Suppressor macrophage (primary cell): Measurements from ENCODE around the gene CLMN.
"Not testable (repeated sequence)": the region's sequence is repeated elsewhere in the genome, so short reads cannot be mapped to it uniquely, and the experiment has no call there.

ENCODE experiments used
- DNase-seq, 4 experiments: peaks; one replicate each; pipeline ENCODE4 v3.0.0-alpha.2; 2020 to 2022

The CLMN gene

DNA sequence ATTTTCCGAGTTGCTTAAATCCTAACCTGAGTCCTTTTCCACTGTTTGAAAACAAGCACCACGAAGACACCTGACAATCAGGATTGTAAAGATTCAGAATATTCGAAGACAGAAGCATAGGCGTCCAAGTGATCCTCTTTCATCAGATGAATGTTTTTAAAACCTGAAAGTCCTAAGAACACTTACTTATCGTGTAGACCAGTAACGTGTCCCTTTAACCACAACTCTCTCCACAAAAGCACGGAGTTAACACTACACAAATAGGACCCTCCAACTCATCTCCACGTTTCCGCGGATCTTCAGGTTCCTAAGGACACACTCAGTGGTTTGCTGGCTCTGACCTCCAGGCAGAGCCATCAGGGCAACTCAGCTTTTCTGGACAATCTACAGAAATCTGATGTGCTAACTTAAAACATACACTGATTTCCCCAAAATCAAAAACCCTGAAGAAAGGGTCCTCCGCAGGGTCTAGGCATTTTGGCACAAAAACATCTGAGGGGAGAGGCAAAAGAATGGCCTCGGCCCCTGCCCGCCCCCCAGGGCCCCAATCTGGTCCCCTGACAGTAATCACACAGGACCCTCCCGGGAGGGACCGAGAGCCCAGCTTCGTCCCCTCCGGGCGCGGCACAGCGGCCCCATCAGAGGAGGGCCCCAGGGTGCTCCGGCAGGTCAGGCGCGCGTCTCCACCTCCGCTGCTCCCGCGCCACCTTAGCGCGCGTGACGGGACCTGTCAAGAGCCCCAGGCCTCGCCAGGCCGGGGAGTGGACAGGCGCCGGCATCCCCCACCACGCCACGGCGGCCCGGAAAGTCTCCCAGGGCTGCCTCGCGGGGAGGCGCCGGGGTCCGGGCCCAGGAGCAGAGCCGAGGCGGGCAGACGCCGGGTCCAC is 163.3 kb downstream of the CLMN start:
- DNase-seq: peak in 3 of 4 experiments; percentile 22 to 47 (median 39)

DNA sequence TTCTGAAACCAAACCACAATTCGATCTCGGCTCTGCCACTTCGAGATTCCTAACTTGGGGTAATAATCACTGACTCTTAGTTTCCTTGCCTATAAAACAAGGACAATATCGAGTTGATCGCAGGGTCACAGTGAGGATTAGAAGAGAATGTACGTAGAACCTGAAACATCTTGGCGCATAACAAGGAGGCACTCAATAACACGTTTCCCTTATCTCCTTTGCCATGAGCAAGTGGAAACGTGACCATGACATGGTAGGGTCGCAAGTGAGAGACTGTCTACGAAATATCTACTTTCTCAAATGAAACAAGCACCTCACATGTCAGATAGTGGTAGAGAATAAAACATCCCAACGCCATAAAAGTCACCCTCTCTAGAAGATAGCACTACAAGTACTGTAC is 164.7 kb downstream of the CLMN start:
- no peak for DNase-seq

DNA sequence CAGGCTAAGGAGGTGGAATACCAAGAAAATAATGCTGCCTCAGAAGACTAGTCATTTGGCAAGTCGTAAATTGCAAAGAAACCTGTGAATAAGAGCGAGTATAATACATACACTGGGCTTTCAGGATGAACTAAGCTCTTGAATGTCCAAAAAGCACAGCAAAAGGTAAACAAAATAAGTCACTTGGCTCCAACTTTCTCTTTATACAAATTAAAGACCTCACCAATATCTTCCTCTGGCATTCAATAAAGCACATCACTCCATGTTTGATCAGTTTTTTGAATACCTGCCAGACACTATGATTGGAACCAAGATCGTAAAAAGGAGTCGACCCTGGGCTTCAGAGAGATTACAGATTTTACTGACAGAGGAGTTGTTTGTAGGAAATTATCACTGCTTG is 165.8 kb downstream of the CLMN start:
- no peak for DNase-seq

DNA sequence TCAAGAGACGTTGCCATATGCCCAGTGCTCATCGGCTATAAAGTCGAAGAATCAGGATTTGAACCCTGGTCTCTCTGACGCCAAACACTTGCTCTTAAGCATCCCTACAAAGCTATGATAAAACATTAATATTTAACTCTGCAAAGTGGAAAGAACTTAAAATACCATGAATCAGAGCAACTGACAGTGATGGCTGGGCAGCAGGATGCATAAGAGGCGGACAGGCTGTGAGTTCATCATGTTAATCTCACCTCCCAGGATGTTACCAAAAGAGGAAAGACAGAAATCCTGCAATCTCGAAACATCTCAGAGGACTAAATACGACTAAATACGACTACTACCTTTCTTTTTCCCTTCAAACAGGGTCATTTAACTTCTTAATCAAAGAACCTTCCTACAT is 168.1 kb downstream of the CLMN start:
- no peak for DNase-seq

DNA sequence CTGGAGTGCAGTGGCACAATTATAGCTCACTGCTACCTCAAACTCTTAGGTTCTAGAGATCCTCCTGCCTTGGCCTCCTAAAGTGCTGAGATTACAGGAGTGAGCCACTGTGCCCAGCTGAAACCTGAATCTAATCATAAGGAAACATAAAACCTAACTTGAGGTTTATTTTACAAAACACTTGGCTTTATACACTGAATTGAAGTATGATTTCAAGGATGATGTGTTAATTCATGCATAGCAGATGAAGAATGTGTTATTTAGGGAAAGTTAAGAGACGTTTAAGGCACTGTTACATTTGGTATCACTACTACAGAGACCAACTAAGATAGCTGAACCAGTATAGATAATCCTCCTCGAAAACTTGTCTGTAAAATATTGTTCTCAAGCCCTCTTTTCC is 168.8 kb downstream of the CLMN start:
- no peak for DNase-seq

DNA sequence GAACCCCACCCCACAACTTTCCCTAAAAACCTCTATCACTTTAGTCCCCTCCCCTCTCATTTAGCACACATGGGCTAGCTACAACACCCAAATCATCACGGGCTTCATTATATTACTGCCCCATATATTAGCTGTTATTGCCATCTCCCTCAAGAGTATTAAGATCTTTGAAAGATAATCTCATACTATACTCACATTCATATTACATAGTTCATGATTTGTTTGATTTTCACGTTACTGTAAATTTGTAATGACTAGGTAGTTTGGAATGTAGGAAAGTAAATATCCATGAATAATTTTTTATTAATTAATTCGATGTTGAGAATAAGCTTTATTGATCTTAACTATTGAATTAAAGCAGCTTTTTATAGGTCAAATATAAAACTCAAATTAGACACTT is 170.3 kb downstream of the CLMN start:
- DNase-seq: no peak

DNA sequence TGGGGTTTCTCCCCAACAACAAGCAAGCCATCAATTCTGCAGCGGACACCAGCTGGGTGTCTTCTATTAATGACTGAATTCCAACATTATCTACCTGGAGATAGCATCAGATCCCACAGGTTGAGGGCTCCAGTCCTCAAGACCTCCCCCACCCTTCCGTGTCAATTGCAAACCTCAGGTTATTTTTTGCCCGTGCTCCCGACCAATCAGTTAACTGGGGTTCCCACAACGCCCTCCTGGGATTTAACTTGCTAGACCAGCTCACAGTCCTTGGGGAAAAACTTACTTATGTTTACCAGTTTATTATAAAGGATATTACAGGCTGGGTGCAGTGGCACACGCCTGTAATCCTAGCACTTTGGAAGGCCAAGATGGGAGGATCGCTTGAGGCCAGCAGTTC is 172.1 kb downstream of the CLMN start:
- DNase-seq: no peak

DNA sequence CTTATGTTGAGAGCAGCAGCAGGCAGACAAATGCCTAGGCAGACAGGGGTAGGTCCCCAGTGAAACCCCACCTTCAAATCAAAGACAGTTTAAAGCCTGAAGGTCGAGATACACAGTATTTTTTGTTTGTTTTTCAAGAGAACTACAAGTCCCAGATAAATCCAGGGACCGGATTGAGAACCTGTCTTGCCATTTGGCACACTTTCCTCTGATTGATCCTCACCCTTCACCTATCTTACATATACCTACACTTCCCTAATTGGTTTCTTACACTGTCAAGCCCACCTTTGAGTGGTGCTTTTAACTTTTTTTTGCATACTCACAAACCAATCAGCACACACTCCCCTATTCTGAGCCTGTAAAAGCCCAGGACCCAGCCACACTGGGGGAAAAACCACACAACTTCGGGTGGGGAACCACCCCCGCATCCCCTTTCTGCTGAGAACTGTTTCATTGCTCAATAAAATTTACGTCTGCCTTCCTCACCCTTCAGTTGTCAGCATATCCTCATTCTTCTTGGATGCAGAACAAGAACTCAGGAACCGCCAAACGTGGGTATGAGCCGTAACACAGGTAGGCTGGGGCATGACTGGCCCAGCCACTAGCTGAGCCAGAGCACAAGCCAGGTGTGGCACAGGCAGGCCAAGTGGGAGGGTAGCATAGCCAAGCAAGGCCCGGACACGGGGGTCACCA is 173.5 kb downstream of the CLMN start:
- DNase-seq: peak; percentile 33 to 64 (median 56)

DNA sequence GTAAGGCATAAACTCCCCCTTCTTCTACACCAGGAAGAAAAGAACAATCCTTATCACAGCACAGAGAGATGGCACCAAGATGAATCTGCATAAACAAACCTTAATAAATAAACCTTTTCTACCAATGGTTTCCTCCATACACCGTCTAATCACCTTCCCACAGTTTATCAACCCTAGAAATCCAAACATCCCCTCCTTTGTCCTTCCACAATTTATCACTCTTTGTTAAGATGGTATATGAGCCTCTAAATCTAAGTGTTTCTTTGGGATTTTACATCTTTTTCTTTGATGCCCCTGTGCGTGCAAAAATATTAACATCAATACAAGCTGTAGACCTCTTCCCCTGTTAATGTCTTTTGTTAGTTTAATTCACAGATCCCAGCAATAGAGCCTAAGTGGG is 174.9 kb downstream of the CLMN start:
- no peak for DNase-seq

DNA sequence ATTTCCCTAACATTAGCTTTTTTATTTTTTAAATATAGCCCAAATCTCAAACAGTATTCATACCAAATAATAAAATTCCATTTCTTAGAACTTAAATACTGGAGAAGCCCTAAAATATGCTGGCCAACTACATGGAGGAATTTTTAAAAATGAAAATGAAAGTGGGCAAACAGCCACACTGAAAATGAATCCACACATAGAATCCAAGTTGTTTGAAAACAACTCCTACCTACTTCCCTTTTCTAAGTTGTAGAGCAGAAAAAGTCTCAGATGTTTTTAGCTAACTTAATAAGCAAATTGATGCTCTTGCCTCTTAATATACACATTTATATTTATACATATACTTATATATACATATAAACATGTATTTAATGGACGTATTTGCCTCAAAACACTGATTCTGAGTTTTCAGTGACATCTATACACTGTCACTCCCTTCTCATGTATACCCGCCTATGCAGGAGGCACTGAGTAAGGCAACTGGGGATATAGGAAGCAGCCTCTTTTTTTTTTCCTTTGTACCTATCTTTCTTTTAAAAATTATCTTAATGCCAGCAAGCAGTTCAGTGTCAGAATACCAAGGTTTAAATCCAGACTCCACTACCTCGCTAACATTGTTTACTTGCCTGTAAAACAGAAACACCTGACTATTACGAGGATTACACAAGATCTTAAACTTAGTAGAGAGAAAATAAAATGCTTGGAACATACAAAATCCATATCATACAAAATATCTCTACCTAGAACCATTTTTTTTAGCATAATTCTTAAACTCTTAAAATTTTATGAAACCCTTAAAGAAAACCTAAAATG is 175.7 kb downstream of the CLMN start:
- DNase-seq: peak in 3 of 4 experiments; percentile 25 to 61 (median 56)

DNA sequence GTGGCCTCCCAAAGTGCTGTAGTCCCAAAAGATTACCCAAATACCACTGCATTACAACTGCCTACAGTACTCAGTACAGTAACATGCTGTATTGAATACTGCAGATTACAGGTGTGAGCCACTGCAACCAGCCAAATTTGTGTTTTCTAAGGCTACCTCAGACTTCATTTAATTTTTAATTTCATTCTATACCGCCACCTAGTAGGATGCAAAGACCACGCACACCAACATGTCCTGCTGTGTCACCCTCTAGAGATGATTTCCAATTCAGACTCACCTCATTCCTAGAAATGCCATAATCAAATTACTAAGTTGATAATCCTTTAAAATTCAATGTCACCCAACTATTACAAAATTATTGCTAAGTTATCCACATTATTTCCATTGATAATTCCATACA is 177.5 kb downstream of the CLMN start:
- DNase-seq: no peak

DNA sequence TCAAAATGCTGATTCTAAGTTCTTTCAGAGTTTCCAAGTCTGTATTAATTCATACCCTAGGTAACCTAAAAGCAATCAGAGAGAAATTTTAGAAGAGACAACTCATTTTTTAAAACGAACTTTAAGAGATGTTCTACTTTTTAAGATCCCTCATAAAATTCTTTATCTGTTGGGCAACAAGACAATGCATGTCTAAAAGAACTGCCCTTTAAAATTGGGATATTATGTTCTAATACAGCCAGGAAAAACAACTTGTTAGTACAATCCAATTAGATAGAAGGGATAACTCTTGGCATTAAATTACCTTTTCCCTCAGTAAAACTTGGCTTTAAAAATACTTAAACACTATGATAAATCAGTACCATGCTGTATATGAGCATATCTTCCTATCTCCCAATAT is 178.0 kb downstream of the CLMN start:
- DNase-seq: no peak

DNA sequence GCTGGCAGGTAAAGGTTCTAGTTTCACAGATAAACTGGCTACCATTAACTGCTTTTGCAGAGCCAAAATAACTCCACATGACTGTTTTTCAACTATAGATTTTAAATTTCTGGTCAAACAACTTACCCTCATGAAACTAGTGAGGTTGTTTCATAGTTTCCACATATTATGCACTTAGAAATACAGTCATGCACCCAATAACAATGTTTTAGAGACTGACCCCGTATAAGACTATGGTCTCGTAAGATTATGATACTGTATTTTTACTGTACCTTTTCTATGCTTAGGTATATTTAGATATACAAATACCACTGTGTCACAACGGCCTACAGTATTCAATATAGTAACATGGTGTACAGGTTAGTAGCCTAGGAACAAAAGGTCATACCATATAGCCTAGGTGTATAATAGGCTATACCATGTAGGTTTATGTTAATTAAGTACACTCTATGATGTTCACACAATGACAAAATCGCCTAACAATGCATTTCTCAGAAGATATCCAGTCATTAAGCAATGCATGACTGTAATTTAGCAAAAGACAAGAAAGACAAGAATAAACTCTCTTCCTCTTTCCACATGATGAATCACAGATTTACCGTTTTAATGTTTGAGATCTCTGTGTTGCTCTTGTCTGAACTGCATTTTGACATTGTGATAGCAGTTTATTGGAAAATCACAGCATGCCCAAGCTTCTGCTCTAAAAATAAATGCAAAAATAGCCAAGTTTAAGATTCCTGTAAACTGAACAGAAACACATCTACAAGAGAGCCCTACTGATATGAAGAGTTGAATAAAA is 179.4 kb downstream of the CLMN start:
- DNase-seq: peak in 3 of 4 experiments; percentile 35 to 88 (median 82)

DNA sequence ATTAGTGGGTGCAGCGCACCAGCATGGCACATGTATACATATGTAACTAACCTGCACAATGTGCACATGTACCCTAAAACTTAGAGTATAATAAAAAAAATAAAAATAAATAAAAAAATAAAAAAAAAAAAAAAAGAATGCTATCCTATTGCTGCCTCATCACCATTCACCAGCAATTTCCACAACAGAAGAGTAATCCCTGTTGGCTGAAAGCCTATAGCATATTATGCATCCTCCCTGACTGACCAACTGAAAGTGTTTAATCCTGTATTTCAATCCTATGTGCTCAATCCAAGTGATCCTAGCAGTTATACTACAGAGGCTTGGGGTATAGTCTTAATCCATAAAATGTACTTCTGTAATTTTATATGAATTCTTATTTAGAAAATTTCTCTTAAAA is 180.8 kb downstream of the CLMN start:
- no peak for DNase-seq

DNA sequence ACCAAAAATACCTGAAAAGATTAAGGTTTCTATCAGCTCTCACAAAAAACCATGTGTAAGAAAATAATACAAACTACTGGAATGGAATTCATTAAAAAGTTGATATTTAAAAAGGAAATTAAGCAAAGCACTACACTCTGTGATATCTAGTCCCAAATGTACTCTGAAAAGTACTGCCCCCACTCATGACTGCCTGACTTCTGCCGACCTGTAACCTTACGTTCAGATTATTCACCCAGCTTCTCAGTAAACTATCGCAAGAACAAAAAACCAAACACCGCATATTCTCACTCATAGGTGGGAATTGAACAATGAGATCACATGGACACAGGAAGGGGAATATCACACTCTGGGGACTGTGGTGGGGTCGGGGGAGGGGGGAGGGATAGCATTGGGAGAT is 181.3 kb downstream of the CLMN start:
- DNase-seq: not testable (repeated sequence)

DNA sequence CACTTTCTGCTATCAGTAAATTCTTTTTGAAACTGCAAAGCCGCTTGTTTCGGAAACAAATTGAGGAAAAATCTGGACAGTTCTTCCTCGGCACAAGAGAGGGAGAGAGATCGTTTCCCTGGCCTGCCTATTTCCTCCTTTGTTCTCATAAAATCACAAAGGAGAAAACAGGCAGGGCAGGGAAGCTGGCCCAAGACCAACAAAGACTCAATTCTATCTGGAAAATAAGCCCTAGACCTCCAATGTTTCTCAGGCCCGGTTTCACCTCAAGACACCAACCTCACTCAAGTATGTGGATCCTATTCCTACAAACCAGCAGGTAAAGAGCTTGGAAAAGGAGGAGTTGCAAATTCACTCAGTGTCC is 181.9 kb downstream of the CLMN start:
- no peak for DNase-seq

DNA sequence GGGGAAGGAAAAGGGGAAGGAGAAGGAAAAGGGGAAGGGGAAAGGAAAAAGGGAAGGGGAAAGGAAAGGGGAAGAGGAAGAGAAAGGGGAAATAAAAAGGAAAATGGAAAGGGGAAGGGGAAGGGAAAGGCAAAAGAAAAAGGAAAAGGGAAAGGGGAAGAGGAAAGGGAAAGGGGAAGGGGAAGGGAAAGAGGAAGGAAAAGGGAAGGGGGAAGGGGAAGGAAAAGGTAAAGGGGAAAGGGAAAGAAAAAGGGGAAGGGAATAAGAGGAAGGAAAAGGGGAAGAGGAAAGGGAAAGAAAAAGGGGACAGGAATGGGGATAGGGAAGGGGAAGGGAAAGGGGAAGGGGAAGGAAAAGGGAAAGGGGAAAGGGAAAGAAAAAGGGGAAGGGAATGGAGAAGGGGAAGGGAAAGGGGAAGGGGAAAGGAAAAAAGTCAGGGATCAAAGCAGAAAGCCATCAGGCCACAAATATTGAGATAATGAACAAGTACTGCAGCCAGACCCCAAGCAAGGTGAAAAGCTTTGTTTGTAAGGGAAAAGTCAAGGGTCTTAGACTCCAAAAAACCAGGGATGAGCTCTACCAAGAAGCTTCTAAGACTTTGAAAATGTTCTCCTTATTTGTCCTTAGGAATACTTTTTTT is 182.4 kb downstream of the CLMN start:
- DNase-seq: peak in 3 of 4 experiments; percentile 15 to 50 (median 41)

DNA sequence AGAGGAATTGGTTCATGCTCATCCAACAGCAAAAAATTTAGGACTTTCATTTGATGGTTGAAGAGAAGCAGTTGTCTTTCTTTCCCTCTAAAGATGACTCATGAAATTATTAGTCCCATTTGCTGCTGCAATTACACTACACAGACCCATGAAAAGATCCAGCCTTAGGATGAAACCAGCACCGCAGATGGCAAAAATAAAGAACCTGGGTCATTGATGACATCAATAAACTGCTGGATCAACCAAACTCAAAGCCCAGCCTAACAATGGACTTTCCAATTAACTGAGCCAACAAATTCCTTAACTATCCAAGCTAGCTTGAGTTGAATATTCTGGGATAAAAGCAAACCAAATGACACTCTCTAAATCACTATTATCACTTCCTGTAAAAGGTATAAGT is 183.1 kb downstream of the CLMN start:
- DNase-seq: no peak

DNA sequence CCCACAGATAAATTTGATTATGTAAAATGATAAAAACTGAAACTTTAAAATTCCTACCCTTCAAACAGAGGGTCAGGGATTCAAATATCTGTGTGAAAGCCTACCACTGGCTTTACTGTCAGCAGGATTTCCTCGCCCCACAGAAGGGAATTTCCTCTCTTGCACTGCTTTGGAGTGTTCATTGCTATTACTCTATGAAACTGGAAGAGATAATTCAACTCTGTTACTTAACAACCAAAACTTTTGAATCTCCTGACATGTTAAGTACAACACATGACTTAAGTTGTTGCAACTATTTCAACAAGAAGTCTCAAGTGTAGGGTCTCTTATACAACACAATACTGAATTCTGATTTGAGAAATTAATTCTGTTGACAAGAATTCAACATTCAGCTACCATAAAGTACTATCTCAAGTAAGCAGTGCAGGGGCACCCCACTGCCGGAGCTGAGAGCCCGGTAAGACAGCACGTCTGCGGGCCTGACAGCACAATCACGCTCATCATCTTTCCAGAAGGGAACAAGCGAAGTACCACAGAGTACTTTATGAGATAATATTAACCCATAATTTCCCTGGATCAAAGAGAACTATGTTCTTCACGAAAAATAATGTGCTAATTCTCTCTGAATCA is 185.3 kb downstream of the CLMN start:
- DNase-seq: peak; percentile 44 to 78 (median 72)

DNA sequence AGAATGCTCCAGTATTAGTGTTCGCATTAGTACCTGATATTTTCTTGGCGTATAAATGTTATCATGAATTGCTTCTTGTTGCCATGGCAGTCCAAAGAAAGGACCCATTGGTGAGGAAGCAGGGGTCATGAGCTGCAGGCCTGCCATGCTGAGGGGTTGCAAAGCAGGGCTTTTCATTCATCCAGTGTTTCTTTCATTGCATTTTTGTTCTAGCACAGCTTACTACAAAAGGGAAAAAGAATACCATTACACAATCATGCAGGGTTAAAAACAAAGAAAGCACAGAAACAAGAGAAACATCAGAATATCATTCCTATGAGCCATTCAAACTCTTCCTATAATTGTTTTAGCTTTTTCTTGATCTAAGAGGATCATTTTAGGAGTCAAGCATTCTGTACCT is 186.4 kb downstream of the CLMN start:
- DNase-seq: no peak

DNA sequence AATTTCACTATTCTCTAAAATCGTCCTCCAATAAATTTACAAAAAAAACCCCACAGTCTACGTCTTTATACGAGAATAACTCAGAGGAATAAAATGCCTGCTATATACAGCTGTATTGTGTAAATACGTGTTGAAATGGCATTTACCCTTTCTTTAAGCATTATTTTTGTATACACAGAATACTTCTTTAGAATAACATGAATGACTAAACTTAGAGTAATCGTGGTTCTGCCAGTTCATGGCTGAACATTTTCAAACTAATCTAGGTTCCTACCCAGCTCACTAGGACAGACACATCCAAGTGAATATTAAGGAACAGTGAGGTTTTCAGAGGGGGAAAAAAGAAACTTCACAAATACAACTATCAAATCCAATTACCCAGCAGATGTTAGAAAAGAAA is 186.9 kb downstream of the CLMN start:
- DNase-seq: no peak
